IMR-90 (cell line): ENCODE measurements around the gene NOS3. TPM values are rescaled to one million over a fixed set of nuclear protein-coding genes. Genes with fewer than 3 reads are reported as not detected.

Source experiments
- ATAC-seq: fragments of 200-7000 bp; cut with Tn5 transposase; 2 replicates; pipeline ENCODE4 v1.9.1; 2020; ENCODE audit warnings: low read depth, mild to moderate bottlenecking, moderate library complexity
- BruUV-seq: library from RNA; stranded (reverse); fragments of 400-500 nt; replicated peaks from 2 replicates; lab custom pipeline; 2021; lab: Mats Ljungman, UMichigan
- CTCF ChIA-PET: fragments of 300-600 bp; formaldehyde crosslinking; extraction: SDS; loops from one replicate; lab custom pipeline; 2021; ENCODE audit warnings: antibody characterized with exemption; lab: Yijun Ruan, JAX
- POLR2A ChIA-PET: fragments of 300-600 bp; sonication (Branson Sonifier 250); formaldehyde crosslinking; loops from one replicate; lab custom pipeline; 2022; ENCODE audit warnings: antibody characterized with exemption; ENCODE audit not compliant: unreplicated experiment; lab: Charles Lee
- DNase-seq: peaks from one replicate; pipeline ENCODE4 v3.0.0; 2013
- H2AFZ ChIP-seq: replicated peaks from 2 replicates; pipeline ENCODE3; 2013; ENCODE audit warnings: low read length, mild to moderate bottlenecking; ENCODE audit not compliant: poor library complexity
- H2AK5ac ChIP-seq: 2 replicates; pipeline ENCODE4 v1.6.1; 2013; ENCODE audit warnings: low read depth, low read length, inconsistent platforms
- H2AK9ac ChIP-seq: replicated peaks from 2 replicates; pipeline ENCODE3; 2013; ENCODE audit warnings: mild to moderate bottlenecking, low read depth, low read length, moderate library complexity; ENCODE audit not compliant: poor library complexity
- H2BK120ac ChIP-seq: 2 replicates; pipeline ENCODE4 v1.6.1; 2013; ENCODE audit warnings: low read depth, low read length, inconsistent platforms
- H2BK15ac ChIP-seq: 3 replicates; pipeline ENCODE4 v1.6.1; 2013; ENCODE audit warnings: low read depth, low read length, inconsistent platforms
- H2BK20ac ChIP-seq: 2 replicates; pipeline ENCODE4 v1.6.1; 2013; ENCODE audit warnings: low read depth, mild to moderate bottlenecking, inconsistent platforms, low read length, moderate library complexity
- H2BK5ac ChIP-seq: 2 replicates; pipeline ENCODE4 v1.6.1; 2013; ENCODE audit warnings: mild to moderate bottlenecking, low read depth, low read length, inconsistent platforms; ENCODE audit not compliant: poor library complexity, severe bottlenecking
- H3K14ac ChIP-seq: replicated peaks from 2 replicates; pipeline ENCODE4 v1.6.1; 2013; ENCODE audit warnings: low read depth, low read length, inconsistent platforms
- H3K18ac ChIP-seq: 2 replicates; pipeline ENCODE4 v1.6.1; 2013; ENCODE audit warnings: low read depth, low read length, control low read depth
- H3K23ac ChIP-seq: 2 replicates; pipeline ENCODE4 v1.6.1; 2013; ENCODE audit warnings: low read depth, low read length, inconsistent platforms
- H3K27ac ChIP-seq: 2 replicates; pipeline ENCODE4 v1.5.1; 2013; ENCODE audit warnings: mild to moderate bottlenecking, control low read depth, low read length; ENCODE audit not compliant: insufficient read depth
- H3K27me3 ChIP-seq: 2 replicates; pipeline ENCODE4 v1.6.1; 2013; ENCODE audit warnings: low read length; ENCODE audit not compliant: control insufficient read depth, insufficient read depth
- H3K36me3 ChIP-seq: 2 replicates; pipeline ENCODE4 v1.6.1; 2013; ENCODE audit warnings: low read length, mixed read lengths; ENCODE audit not compliant: control insufficient read depth, insufficient read depth
- H3K4ac ChIP-seq: 2 replicates; pipeline ENCODE4 v1.6.1; 2013; ENCODE audit warnings: low read depth, low read length, inconsistent platforms
- H3K4me1 ChIP-seq: 2 replicates; pipeline ENCODE4 v1.6.1; 2013; ENCODE audit warnings: low read length, mixed read lengths; ENCODE audit not compliant: control insufficient read depth, insufficient read depth
- H3K4me2 ChIP-seq: 2 replicates; pipeline ENCODE4 v1.6.1; 2013; ENCODE audit warnings: low read depth, mild to moderate bottlenecking, control low read depth, low read length, moderate library complexity
- H3K4me3 ChIP-seq: 2 replicates; pipeline ENCODE4 v1.5.1; 2013; ENCODE audit warnings: low read depth, mild to moderate bottlenecking, control low read depth, low read length, moderate library complexity; ENCODE audit not compliant: insufficient read depth
- H3K56ac ChIP-seq: 2 replicates; pipeline ENCODE4 v1.6.1; 2013; ENCODE audit warnings: low read length, inconsistent platforms; ENCODE audit not compliant: insufficient read depth; ENCODE audit errors: extremely low read depth
- H3K79me1 ChIP-seq, 2 experiments: 2 replicates each; pipeline ENCODE4 v1.6.1; 2013; ENCODE audit warnings: low read length in 2 of 2, inconsistent platforms in 1 of 2, low read depth in 1 of 2
- H3K9ac ChIP-seq: 2 replicates; pipeline ENCODE4 v1.6.1; 2013; ENCODE audit warnings: low read depth, low read length, control low read depth
- H3K9me1 ChIP-seq: 2 replicates; pipeline ENCODE4 v1.6.1; 2013; ENCODE audit warnings: low read length, inconsistent platforms; ENCODE audit not compliant: insufficient read depth
- H3K9me3 ChIP-seq: 2 replicates; pipeline ENCODE4 v1.6.1; 2013; ENCODE audit warnings: low read length; ENCODE audit not compliant: control insufficient read depth, insufficient read depth
- H4K20me1 ChIP-seq: 2 replicates; pipeline ENCODE4 v1.6.1; 2013; ENCODE audit warnings: low read length, inconsistent platforms; ENCODE audit not compliant: insufficient read depth
- H4K5ac ChIP-seq: 2 replicates; pipeline ENCODE4 v1.6.1; 2013; ENCODE audit warnings: mild to moderate bottlenecking, low read depth, low read length, control low read depth
- H4K8ac ChIP-seq, 2 experiments: 2 replicates each; pipeline ENCODE4 v1.6.1; 2013; ENCODE audit warnings: low read depth in 2 of 2, low read length in 2 of 2, control low read depth in 1 of 2, inconsistent platforms in 1 of 2
- H4K91ac ChIP-seq: 2 replicates; pipeline ENCODE4 v1.6.1; 2013; ENCODE audit warnings: low read depth, low read length, inconsistent platforms; ENCODE audit not compliant: insufficient read depth
- CEBPB ChIP-seq: IDR thresholded peaks from 2 replicates; pipeline ENCODE4 v1.6.1; 2012; ENCODE audit warnings: low read depth, low read length, improper control_type of control experiment
- CHD1 ChIP-seq: IDR thresholded peaks from 2 replicates; pipeline ENCODE4 v1.6.1; 2012; ENCODE audit warnings: low read depth, low read length, improper control_type of control experiment
- FOS ChIP-seq: fragments of 150-350 bp; IDR thresholded peaks from 2 replicates; pipeline ENCODE4 v1.6.1; 2016; ENCODE audit warnings: low read depth, low read length
- MAFK ChIP-seq: IDR thresholded peaks from 2 replicates; pipeline ENCODE4 v1.6.1; 2012; ENCODE audit warnings: low read depth, low read length, improper control_type of control experiment
- NFE2L2 ChIP-seq: fragments of 150-350 bp; IDR thresholded peaks from 2 replicates; pipeline ENCODE4 v1.6.1; 2016; ENCODE audit warnings: low read depth, mild to moderate bottlenecking, low read length
- POLR2A ChIP-seq: IDR thresholded peaks from 2 replicates; pipeline ENCODE4 v1.6.1; 2012; ENCODE audit warnings: mild to moderate bottlenecking, low read depth, low read length
- RAD21 ChIP-seq: IDR thresholded peaks from 2 replicates; pipeline ENCODE4 v1.6.1; 2012; ENCODE audit warnings: low read length, improper control_type of control experiment
- WGBS, 2 experiments: methylation state at CpG; one replicate each; pipeline versions ENCODE4 v1.1.5 to v1.1.7; 2013; ENCODE audit warnings: missing lambda C conversion rate in 2 of 2; ENCODE audit not compliant: insufficient read length in 1 of 2; ENCODE audit errors: extremely low coverage in 2 of 2; 5-methylcytosine and 5-hydroxymethylcytosine counted together
- dilution Hi-C: fragments of 300-500 bp; cut with HindIII; formaldehyde crosslinking; loops from one replicate; pipeline ENCODE4 v1.14.3; 2018; ENCODE audit warnings: low sequenced_read_pairs; ENCODE audit not compliant: unreplicated experiment
- in situ Hi-C: fragments of 300-500 bp; cut with MboI; formaldehyde crosslinking; loops from 3 replicates; pipeline ENCODE4 v1.14.3; 2019; ENCODE audit warnings: low sequenced_read_pairs, inconsistent platforms, mixed read lengths
- intact Hi-C: fragments of 100-400 bp; cut with micrococcal nuclease; formaldehyde crosslinking; loops from 2 replicates; pipeline ENCODE4 v1.10.0; 2022
- polyA plus RNA-seq, 3 experiments: library from polyadenylated mRNA; depleted of rRNA; stranded (reverse); fragments of >200 nt; gene quantifications; 2 replicates each; pipeline ENCODE4 v1.2.3, GENCODE V29; 2012; ENCODE audit warnings: low replicate concordance in 1 of 3
- total RNA-seq: library from RNA; depleted of rRNA; stranded (reverse); fragments of >200 nt; gene quantifications from 2 replicates; pipeline ENCODE4 v1.2.3, GENCODE V29; 2012
- TF ChIP-seq, protein P1 (sequence below): fragments of 150-350 bp; IDR thresholded peaks from 2 replicates; pipeline ENCODE4 v1.6.1; 2017; ENCODE audit warnings: mild to moderate bottlenecking, antibody characterized with exemption, low read length, low read depth
- TF ChIP-seq, protein P2 (sequence below): conservative IDR thresholded peaks from 2 replicates; pipeline ENCODE4 v1.5.1; 2012; ENCODE audit warnings: mild to moderate bottlenecking, low read depth, low read length, improper control_type of control experiment

NOS3 gene
- total and polyA plus RNA-seq, 2 of the 4 experiments (the other 2 are of a cell fraction): 0.72 to 2.0 TPM

DNA sequence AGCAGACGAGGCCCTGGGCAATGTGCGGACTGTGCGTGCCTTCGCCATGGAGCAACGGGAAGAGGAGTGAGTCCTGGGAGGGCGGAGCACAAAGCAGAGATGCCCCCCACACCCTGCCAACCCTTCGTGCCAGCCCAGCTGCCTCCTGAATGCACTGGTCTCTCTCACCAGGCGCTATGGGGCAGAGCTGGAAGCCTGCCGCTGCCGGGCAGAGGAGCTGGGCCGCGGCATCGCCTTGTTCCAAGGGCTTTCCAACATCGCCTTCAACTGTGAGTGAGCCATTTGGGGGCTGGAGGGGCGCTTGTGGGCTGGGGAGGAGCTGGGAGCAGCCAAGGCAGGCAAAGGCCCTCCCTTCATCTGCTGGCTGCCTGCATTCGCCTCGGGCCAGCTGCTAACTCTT, 45.1 kb downstream of the NOS3 start:
- no peak overlapping the region for H3K4me3 ChIP-seq
- no peak overlapping the region for H3K14ac ChIP-seq
- H2BK20ac ChIP-seq: no peak overlapping the region
- H4K5ac ChIP-seq: no peak overlapping the region
- H4K8ac ChIP-seq: no peak overlapping the region
- peaks cover 0 to 22% of the 10 kb centered on the region in 2 experiments; a peak in 1 of 4 replicates for H3K79me1 ChIP-seq
- ATAC-seq (no peak), DNase-seq (no peak)
- peaks cover 17% of the 10 kb centered on the region for H3K4me1 ChIP-seq
- no peak overlapping the region for H2BK15ac ChIP-seq
- H3K27ac ChIP-seq: no peak overlapping the region
- ChIA-PET POLR2A (no interaction called here), CTCF (no interaction called here)
- no peaks in the 10 kb centered on the region for H3K27me3 ChIP-seq
- no peak overlapping the region for H3K18ac ChIP-seq
- no peak overlapping the region for H2BK5ac ChIP-seq
- H3K56ac ChIP-seq: no peak overlapping the region
- no peak overlapping the region for H3K23ac ChIP-seq
- no peak overlapping the region for H2AK9ac ChIP-seq
- H3K9me3 ChIP-seq: no peaks in the 10 kb centered on the region
- no TSS peak for BruUV-seq
- TF ChIP-seq, protein P1, sequence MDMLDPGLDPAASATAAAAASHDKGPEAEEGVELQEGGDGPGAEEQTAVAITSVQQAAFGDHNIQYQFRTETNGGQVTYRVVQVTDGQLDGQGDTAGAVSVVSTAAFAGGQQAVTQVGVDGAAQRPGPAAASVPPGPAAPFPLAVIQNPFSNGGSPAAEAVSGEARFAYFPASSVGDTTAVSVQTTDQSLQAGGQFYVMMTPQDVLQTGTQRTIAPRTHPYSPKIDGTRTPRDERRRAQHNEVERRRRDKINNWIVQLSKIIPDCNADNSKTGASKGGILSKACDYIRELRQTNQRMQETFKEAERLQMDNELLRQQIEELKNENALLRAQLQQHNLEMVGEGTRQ: no peak
- TF ChIP-seq CHD1 (no peak), POLR2A (no peak), FOS (no peak), MAFK (no peak), RAD21 (no peak), CEBPB (no peak), NFE2L2 (no peak)
- TF ChIP-seq, protein P2, sequence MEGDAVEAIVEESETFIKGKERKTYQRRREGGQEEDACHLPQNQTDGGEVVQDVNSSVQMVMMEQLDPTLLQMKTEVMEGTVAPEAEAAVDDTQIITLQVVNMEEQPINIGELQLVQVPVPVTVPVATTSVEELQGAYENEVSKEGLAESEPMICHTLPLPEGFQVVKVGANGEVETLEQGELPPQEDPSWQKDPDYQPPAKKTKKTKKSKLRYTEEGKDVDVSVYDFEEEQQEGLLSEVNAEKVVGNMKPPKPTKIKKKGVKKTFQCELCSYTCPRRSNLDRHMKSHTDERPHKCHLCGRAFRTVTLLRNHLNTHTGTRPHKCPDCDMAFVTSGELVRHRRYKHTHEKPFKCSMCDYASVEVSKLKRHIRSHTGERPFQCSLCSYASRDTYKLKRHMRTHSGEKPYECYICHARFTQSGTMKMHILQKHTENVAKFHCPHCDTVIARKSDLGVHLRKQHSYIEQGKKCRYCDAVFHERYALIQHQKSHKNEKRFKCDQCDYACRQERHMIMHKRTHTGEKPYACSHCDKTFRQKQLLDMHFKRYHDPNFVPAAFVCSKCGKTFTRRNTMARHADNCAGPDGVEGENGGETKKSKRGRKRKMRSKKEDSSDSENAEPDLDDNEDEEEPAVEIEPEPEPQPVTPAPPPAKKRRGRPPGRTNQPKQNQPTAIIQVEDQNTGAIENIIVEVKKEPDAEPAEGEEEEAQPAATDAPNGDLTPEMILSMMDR: no peak
- peaks cover 30% of the 10 kb centered on the region for H3K36me3 ChIP-seq
- no peak overlapping the region for H3K9ac ChIP-seq
- dilution Hi-C loops: no loop called here
- intact Hi-C loops: no loop called here
- no peak overlapping the region for H2BK120ac ChIP-seq
- H3K9me1 ChIP-seq: peaks cover 18% of the 10 kb centered on the region
- 89% methylated on average over 8 of the region's 17 CpGs; no CpG with 5 or more reads in 1 of the 2 experiments for WGBS, 2 experiments
- H3K4ac ChIP-seq: no peak overlapping the region
- no peak overlapping the region for H4K91ac ChIP-seq
- no peak overlapping the region for H2AK5ac ChIP-seq
- H3K4me2 ChIP-seq: no peak overlapping the region
- H4K20me1 ChIP-seq: peaks cover 8% of the 10 kb centered on the region
- H2AFZ ChIP-seq: no peak overlapping the region
- in situ Hi-C loops: no loop called here
